HEK293 (cell line): ENCODE results near the gene AKAP9.
A peak's percentile ranks its signal among the peaks of the same experiment; 100 is the strongest.

ENCODE experiments used
- AEBP2 ChIP-seq: fragments of 450-650 bp; formaldehyde crosslinking; IDR thresholded peaks from 2 replicates; pipeline ENCODE4 v1.5.1; 2016; ENCODE audit warnings: missing biosample characterization, missing genetic modification characterization, borderline replicate concordance
- BCL11B ChIP-seq: fragments of 450-650 bp; formaldehyde crosslinking; IDR thresholded peaks from 2 replicates; pipeline ENCODE4 v1.5.1; 2016; ENCODE audit warnings: low read depth, missing biosample characterization, missing genetic modification characterization
- GFI1B ChIP-seq: fragments of 450-650 bp; formaldehyde crosslinking; IDR thresholded peaks from 2 replicates; pipeline ENCODE4 v1.5.1; 2016; ENCODE audit warnings: missing biosample characterization, missing genetic modification characterization
- GLI4 ChIP-seq: fragments of 450-650 bp; formaldehyde crosslinking; IDR thresholded peaks from 2 replicates; pipeline ENCODE4 v1.5.1; 2016; ENCODE audit warnings: missing biosample characterization, missing genetic modification characterization
- KLF10 ChIP-seq: fragments of 450-650 bp; IDR thresholded peaks from 2 replicates; pipeline ENCODE4 v1.5.1; 2018; ENCODE audit warnings: missing biosample characterization, mild to moderate bottlenecking, missing genetic modification characterization
- KLF8 ChIP-seq: fragments of 450-650 bp; formaldehyde crosslinking; IDR thresholded peaks from 2 replicates; pipeline ENCODE4 v1.5.1; 2016; ENCODE audit warnings: missing biosample characterization, missing genetic modification characterization
- REPIN1 ChIP-seq: fragments of 450-650 bp; formaldehyde crosslinking; IDR thresholded peaks from 2 replicates; pipeline ENCODE4 v1.5.1; 2017; ENCODE audit warnings: missing biosample characterization, missing genetic modification characterization, low read depth
- SALL2 ChIP-seq: fragments of 450-650 bp; formaldehyde crosslinking; IDR thresholded peaks from 2 replicates; pipeline ENCODE4 v1.5.0; 2017; ENCODE audit warnings: missing biosample characterization, mild to moderate bottlenecking, missing genetic modification characterization, borderline replicate concordance
- SP2 ChIP-seq: fragments of 450-650 bp; formaldehyde crosslinking; IDR thresholded peaks from 2 replicates; pipeline ENCODE4 v1.5.1; 2016; ENCODE audit warnings: missing biosample characterization, missing genetic modification characterization
- YY1 ChIP-seq: fragments of 450-650 bp; formaldehyde crosslinking; IDR thresholded peaks from 2 replicates; pipeline ENCODE4 v1.5.1; 2018; ENCODE audit warnings: missing biosample characterization, missing genetic modification characterization
- ZBTB20 ChIP-seq: fragments of 450-650 bp; formaldehyde crosslinking; IDR thresholded peaks from 2 replicates; pipeline ENCODE4 v1.5.1; 2016; ENCODE audit warnings: missing biosample characterization, missing genetic modification characterization
- ZEB2 ChIP-seq: fragments of 450-650 bp; formaldehyde crosslinking; IDR thresholded peaks from 2 replicates; pipeline ENCODE4 v1.5.1; 2016; ENCODE audit warnings: missing biosample characterization, missing genetic modification characterization
- ZFP3 ChIP-seq: fragments of 450-650 bp; formaldehyde crosslinking; IDR thresholded peaks from 2 replicates; pipeline ENCODE4 v1.5.1; 2016; ENCODE audit warnings: low read depth, missing biosample characterization, missing genetic modification characterization
- ZFP37 ChIP-seq: fragments of 450-650 bp; formaldehyde crosslinking; IDR thresholded peaks from 2 replicates; pipeline ENCODE4 v1.5.1; 2016; ENCODE audit warnings: missing biosample characterization, missing genetic modification characterization
- ZNF114 ChIP-seq: fragments of 450-650 bp; formaldehyde crosslinking; IDR thresholded peaks from 2 replicates; pipeline ENCODE4 v1.5.0; 2017; ENCODE audit warnings: missing biosample characterization, missing genetic modification characterization
- ZNF140 ChIP-seq: fragments of 450-650 bp; formaldehyde crosslinking; IDR thresholded peaks from 2 replicates; pipeline ENCODE4 v1.5.1; 2016; ENCODE audit warnings: missing biosample characterization, missing genetic modification characterization
- ZNF157 ChIP-seq: fragments of 450-650 bp; formaldehyde crosslinking; IDR thresholded peaks from 2 replicates; pipeline ENCODE4 v1.5.1; 2016; ENCODE audit warnings: missing biosample characterization, missing genetic modification characterization
- ZNF23 ChIP-seq: fragments of 450-650 bp; formaldehyde crosslinking; IDR thresholded peaks from 2 replicates; pipeline ENCODE4 v1.5.1; 2016; ENCODE audit warnings: missing biosample characterization, missing genetic modification characterization, borderline replicate concordance
- ZNF26 ChIP-seq: fragments of 450-650 bp; formaldehyde crosslinking; IDR thresholded peaks from 2 replicates; pipeline ENCODE4 v1.5.1; 2016; ENCODE audit warnings: missing biosample characterization, missing genetic modification characterization
- ZNF280D ChIP-seq: fragments of 450-650 bp; formaldehyde crosslinking; IDR thresholded peaks from 2 replicates; pipeline ENCODE4 v1.5.1; 2016; ENCODE audit warnings: missing biosample characterization, missing genetic modification characterization
- ZNF423 ChIP-seq: fragments of 450-650 bp; formaldehyde crosslinking; IDR thresholded peaks from 2 replicates; pipeline ENCODE4 v1.5.1; 2016; ENCODE audit warnings: missing biosample characterization, missing genetic modification characterization
- ZNF530 ChIP-seq: fragments of 450-650 bp; formaldehyde crosslinking; IDR thresholded peaks from 2 replicates; pipeline ENCODE4 v1.5.1; 2016; ENCODE audit warnings: low read depth, missing biosample characterization, missing genetic modification characterization
- ZNF544 ChIP-seq: fragments of 450-650 bp; formaldehyde crosslinking; IDR thresholded peaks from 2 replicates; pipeline ENCODE4 v1.5.0; 2017; ENCODE audit warnings: missing biosample characterization, missing genetic modification characterization
- ZNF548 ChIP-seq: fragments of 450-650 bp; formaldehyde crosslinking; IDR thresholded peaks from 2 replicates; pipeline ENCODE4 v1.5.1; 2016; ENCODE audit warnings: missing biosample characterization, missing genetic modification characterization
- ZNF561 ChIP-seq: fragments of 450-650 bp; IDR thresholded peaks from 2 replicates; pipeline ENCODE4 v1.5.1; 2018; ENCODE audit warnings: missing biosample characterization, missing genetic modification characterization, borderline replicate concordance
- ZNF600 ChIP-seq: fragments of 450-650 bp; formaldehyde crosslinking; IDR thresholded peaks from 2 replicates; pipeline ENCODE4 v1.5.1; 2016; ENCODE audit warnings: missing biosample characterization, missing genetic modification characterization
- ZNF610 ChIP-seq: fragments of 450-650 bp; formaldehyde crosslinking; IDR thresholded peaks from 2 replicates; pipeline ENCODE4 v1.5.1; 2016; ENCODE audit warnings: missing biosample characterization, missing genetic modification characterization, borderline replicate concordance
- ZNF677 ChIP-seq: fragments of 450-650 bp; IDR thresholded peaks from 2 replicates; pipeline ENCODE4 v1.5.0; 2018; ENCODE audit warnings: missing biosample characterization, mild to moderate bottlenecking, missing genetic modification characterization, moderate library complexity
- ZSCAN18 ChIP-seq: fragments of 450-650 bp; formaldehyde crosslinking; IDR thresholded peaks from 2 replicates; pipeline ENCODE4 v1.5.1; 2016; ENCODE audit warnings: missing biosample characterization, missing genetic modification characterization
- TF ChIP-seq, protein P1 (sequence below): fragments of 450-650 bp; formaldehyde crosslinking; IDR thresholded peaks from 2 replicates; pipeline ENCODE4 v1.5.1; 2017; ENCODE audit warnings: missing biosample characterization, missing genetic modification characterization

The AKAP9 gene

GRCh38 chr7:91940572-91941341 lies at the start of gene AKAP9 (continued):
- no peak for TF ChIP-seq ZNF280D
- TF ChIP-seq ZNF561 (tag by site-specific recombination), result peak; percentile 65; the same call in 1 of the 2 replicates
- no peak for TF ChIP-seq REPIN1 (tag by site-specific recombination)
- TF ChIP-seq KLF10, result peak; percentile 93
- no peak for TF ChIP-seq ZSCAN18 (tag by site-specific recombination)
- TF ChIP-seq ZEB2 (tag by site-specific recombination), result peak; percentile 81
- TF ChIP-seq YY1, result peak; percentile 85
- TF ChIP-seq, protein P1, sequence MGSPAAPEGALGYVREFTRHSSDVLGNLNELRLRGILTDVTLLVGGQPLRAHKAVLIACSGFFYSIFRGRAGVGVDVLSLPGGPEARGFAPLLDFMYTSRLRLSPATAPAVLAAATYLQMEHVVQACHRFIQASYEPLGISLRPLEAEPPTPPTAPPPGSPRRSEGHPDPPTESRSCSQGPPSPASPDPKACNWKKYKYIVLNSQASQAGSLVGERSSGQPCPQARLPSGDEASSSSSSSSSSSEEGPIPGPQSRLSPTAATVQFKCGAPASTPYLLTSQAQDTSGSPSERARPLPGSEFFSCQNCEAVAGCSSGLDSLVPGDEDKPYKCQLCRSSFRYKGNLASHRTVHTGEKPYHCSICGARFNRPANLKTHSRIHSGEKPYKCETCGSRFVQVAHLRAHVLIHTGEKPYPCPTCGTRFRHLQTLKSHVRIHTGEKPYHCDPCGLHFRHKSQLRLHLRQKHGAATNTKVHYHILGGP (tag by site-specific recombination), result no peak
- TF ChIP-seq GFI1B (tag by site-specific recombination), result no peak
- TF ChIP-seq ZNF26 (tag by site-specific recombination), result no peak
- no peak for TF ChIP-seq ZNF23
- peak; percentile 89 for TF ChIP-seq SP2
- no peak for TF ChIP-seq ZNF114
- TF ChIP-seq ZNF610 (tag by site-specific recombination), result peak; percentile 52; the same call in 1 of the 2 replicates
- TF ChIP-seq SALL2, result no peak
- TF ChIP-seq ZBTB20 (tag by site-specific recombination), result peak; percentile 73; the same call in 1 of the 2 replicates
- TF ChIP-seq ZNF530 (tag by site-specific recombination), result no peak
- peak; percentile 90 for TF ChIP-seq GLI4 (tag by site-specific recombination)
- no peak for TF ChIP-seq ZNF544
- TF ChIP-seq AEBP2 (tag by site-specific recombination), result no peak
- TF ChIP-seq BCL11B, result peak; percentile 51; the same call in 1 of the 2 replicates
- no peak for TF ChIP-seq ZNF157 (tag by site-specific recombination)
- no peak for TF ChIP-seq ZFP3
- peak; percentile 57; the same call in 1 of the 2 replicates for TF ChIP-seq ZNF600 (tag by site-specific recombination)
- peak; percentile 78; the same call in 1 of the 2 replicates for TF ChIP-seq KLF8
- TF ChIP-seq ZNF548 (tag by site-specific recombination), result no peak
- TF ChIP-seq ZFP37, result peak; percentile 46
- no peak for TF ChIP-seq ZNF423 (tag by site-specific recombination)
- TF ChIP-seq ZNF140 (tag by site-specific recombination), result no peak
- no peak for TF ChIP-seq ZNF677 (tag by site-specific recombination)
